Keratinocyte (primary cell): ENCODE data around the gene IVL. TPM values are rescaled to one million over a fixed set of nuclear protein-coding genes. Genes with fewer than 3 reads are reported as not detected.

ENCODE experiments used
- DNase-seq: peaks from one replicate; pipeline ENCODE4 v3.0.0-alpha.2; 2011; ENCODE audit warnings: low read depth, missing footprints, low spot score
- FAIRE-seq: peaks from 2 replicates; lab custom pipeline; 2011; peaks lifted over from hg19 to GRCh38; lab: Jason Lieb, UNC
- H2AFZ ChIP-seq: 2 replicates; pipeline ENCODE4 v1.6.0; 2012; ENCODE audit warnings: low read length, control low read depth, inconsistent platforms; ENCODE audit not compliant: control insufficient read depth
- H3K27ac ChIP-seq: 2 replicates; pipeline ENCODE4 v1.5.1; 2011; ENCODE audit warnings: low read length; ENCODE audit not compliant: control insufficient read depth, insufficient read depth
- H3K27me3 ChIP-seq: 3 replicates; pipeline ENCODE4 v1.6.0; 2011; ENCODE audit warnings: low read length; ENCODE audit not compliant: control insufficient read depth, insufficient read depth; ENCODE audit errors: extremely low read depth
- H3K36me3 ChIP-seq, 2 experiments: 2 replicates in 1 of 2; 3 replicates in 1 of 2; pipeline ENCODE4 v1.5.1; 2011; ENCODE audit warnings: low read length in 2 of 2, mild to moderate bottlenecking in 1 of 2; ENCODE audit not compliant: control insufficient read depth in 2 of 2, insufficient read depth in 2 of 2; ENCODE audit errors: extremely low read depth in 1 of 2
- H3K4me1 ChIP-seq: 3 replicates; pipeline ENCODE4 v1.5.1; 2011; ENCODE audit warnings: low read length; ENCODE audit not compliant: control insufficient read depth, insufficient read depth; ENCODE audit errors: extremely low read depth
- H3K4me2 ChIP-seq: 3 replicates; pipeline ENCODE4 v1.6.0; 2011; ENCODE audit warnings: low read depth, low read length; ENCODE audit not compliant: control insufficient read depth, insufficient read depth; ENCODE audit errors: extremely low read depth
- H3K4me3 ChIP-seq, 3 experiments: fragments of 200-600 bp in 1 of 3; sonication (generic) in 1 of 3; 2 replicates in 2 of 3; 3 replicates in 1 of 3; pipeline ENCODE4 v1.5.1; 2011 to 2016; ENCODE audit warnings: low read length in 3 of 3, mild to moderate bottlenecking in 3 of 3, control low read depth in 2 of 3, inconsistent platforms in 1 of 3, low read depth in 1 of 3, mixed read lengths in 1 of 3, mixed run types in 1 of 3, moderate library complexity in 1 of 3; ENCODE audit not compliant: control insufficient read depth in 2 of 3, insufficient read depth in 2 of 3; ENCODE audit errors: extremely low read depth in 1 of 3
- H3K79me2 ChIP-seq: 2 replicates; pipeline ENCODE4 v1.6.0; 2012; ENCODE audit warnings: low read length; ENCODE audit not compliant: control insufficient read depth, insufficient read depth
- H3K9ac ChIP-seq: 3 replicates; pipeline ENCODE4 v1.6.0; 2011; ENCODE audit warnings: low read length; ENCODE audit not compliant: control insufficient read depth, insufficient read depth; ENCODE audit errors: extremely low read depth
- H3K9me1 ChIP-seq: 3 replicates; pipeline ENCODE4 v1.6.0; 2011; ENCODE audit warnings: low read length; ENCODE audit not compliant: control insufficient read depth, insufficient read depth; ENCODE audit errors: extremely low read depth
- H3K9me3 ChIP-seq: 2 replicates; pipeline ENCODE4 v1.5.1; 2012; ENCODE audit warnings: low read depth, low read length; ENCODE audit not compliant: control insufficient read depth
- H4K20me1 ChIP-seq: 3 replicates; pipeline ENCODE4 v1.6.0; 2011; ENCODE audit warnings: low read length; ENCODE audit not compliant: control insufficient read depth, insufficient read depth; ENCODE audit errors: extremely low read depth
- EZH2 ChIP-seq: IDR thresholded peaks from one replicate; pipeline ENCODE4 v1.6.1; 2012; ENCODE audit warnings: inconsistent platforms, mild to moderate bottlenecking, low read length, moderate library complexity
- dilution Hi-C: fragments of 300-500 bp; cut with MboI; formaldehyde crosslinking; loops from one replicate; pipeline ENCODE4 v1.7.0; 2020; ENCODE audit warnings: low sequenced_read_pairs; ENCODE audit not compliant: extremely low pct_ligation_motif_present
- polyA plus RNA-seq, 5 experiments: library from polyadenylated mRNA; depleted of rRNA in 3 of 5; stranded (reverse) in 3 of 5; stranded (forward) in 1 of 5; unstranded in 1 of 5; fragments of >200 nt; gene quantifications; 1 replicate in 1 of 5; 2 replicates in 3 of 5; 3 replicates in 1 of 5; pipeline versions ENCODE4 v1.2.1 to v1.2.3, GENCODE V29; 2011 to 2012; ENCODE audit warnings: missing spikeins in 2 of 5, low read depth in 1 of 5, low replicate concordance in 1 of 5
- TF ChIP-seq, protein P1 (sequence below), 3 experiments: IDR thresholded peaks in 1 of 3; conservative IDR thresholded peaks in 1 of 3; optimal IDR thresholded peaks in 1 of 3; 2 replicates in 2 of 3; 3 replicates in 1 of 3; pipeline versions ENCODE3 to v1.5.1; 2011; ENCODE audit warnings: low read length in 3 of 3, mild to moderate bottlenecking in 3 of 3, moderate library complexity in 2 of 3, control low read depth in 1 of 3, inconsistent platforms in 1 of 3; ENCODE audit not compliant: insufficient read depth in 2 of 3; ENCODE audit errors: extremely low read depth in 1 of 3

The IVL gene
- polyA plus RNA-seq, 1 donor (not counting 4 experiments of a cell fraction or from before 2014, with no cell fraction given), result 89.2 TPM

DNA sequence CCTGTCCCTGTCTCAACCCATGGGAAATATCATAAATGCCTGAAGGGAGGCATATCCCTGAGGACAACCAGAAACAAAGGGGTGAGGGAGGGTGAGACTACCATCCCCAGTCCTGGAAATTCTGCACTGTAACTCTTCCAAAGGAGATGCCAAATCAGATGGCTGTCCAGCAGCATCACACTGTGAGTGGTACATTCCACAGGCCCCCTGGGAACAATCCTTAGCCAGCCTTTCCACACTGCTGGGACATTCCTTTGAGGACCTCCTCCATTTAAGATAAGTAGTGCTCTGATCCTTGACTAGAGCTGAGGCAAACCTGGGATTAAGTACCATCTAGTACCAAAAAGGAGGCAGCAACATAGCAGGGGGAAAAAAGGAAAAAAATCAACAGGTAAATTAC is 10.7 kb downstream of the IVL start:
- no peaks in the 10 kb centered on the region for H3K9me1 ChIP-seq
- TF ChIP-seq, protein P1, sequence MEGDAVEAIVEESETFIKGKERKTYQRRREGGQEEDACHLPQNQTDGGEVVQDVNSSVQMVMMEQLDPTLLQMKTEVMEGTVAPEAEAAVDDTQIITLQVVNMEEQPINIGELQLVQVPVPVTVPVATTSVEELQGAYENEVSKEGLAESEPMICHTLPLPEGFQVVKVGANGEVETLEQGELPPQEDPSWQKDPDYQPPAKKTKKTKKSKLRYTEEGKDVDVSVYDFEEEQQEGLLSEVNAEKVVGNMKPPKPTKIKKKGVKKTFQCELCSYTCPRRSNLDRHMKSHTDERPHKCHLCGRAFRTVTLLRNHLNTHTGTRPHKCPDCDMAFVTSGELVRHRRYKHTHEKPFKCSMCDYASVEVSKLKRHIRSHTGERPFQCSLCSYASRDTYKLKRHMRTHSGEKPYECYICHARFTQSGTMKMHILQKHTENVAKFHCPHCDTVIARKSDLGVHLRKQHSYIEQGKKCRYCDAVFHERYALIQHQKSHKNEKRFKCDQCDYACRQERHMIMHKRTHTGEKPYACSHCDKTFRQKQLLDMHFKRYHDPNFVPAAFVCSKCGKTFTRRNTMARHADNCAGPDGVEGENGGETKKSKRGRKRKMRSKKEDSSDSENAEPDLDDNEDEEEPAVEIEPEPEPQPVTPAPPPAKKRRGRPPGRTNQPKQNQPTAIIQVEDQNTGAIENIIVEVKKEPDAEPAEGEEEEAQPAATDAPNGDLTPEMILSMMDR (optimal IDR thresholded peaks at IDR 0.05 in 1 of 3, IDR thresholded peaks at IDR 0.05 in 1 of 3, conservative IDR thresholded peaks at IDR 0.05 in 1 of 3; ENCODE audit: extremely low read depth in 1 of 3, insufficient read depth in 2 of 3, low read length in 3 of 3), result no peak
- TF ChIP-seq EZH2, result no peak
- no peaks in the 10 kb centered on the region for H3K27me3 ChIP-seq
- no peak overlapping the region for H3K9ac ChIP-seq
- no peaks in the 10 kb centered on the region for H3K79me2 ChIP-seq
- H4K20me1 ChIP-seq, result no peaks in the 10 kb centered on the region
- no peak overlapping the region for H3K4me2 ChIP-seq
- no peak overlapping the region for H2AFZ ChIP-seq
- no peak overlapping the region for H3K4me3 ChIP-seq
- dilution Hi-C loops, result no loop called here
- no peak for DNase-seq
- no peaks in the 10 kb centered on the region for H3K36me3 ChIP-seq
- no peak for FAIRE-seq
- no peaks in the 10 kb centered on the region for H3K9me3 ChIP-seq
- H3K4me1 ChIP-seq, result no peaks in the 10 kb centered on the region
- no peak overlapping the region for H3K27ac ChIP-seq

GRCh38 chr1:152924191-152924590 is 15.8 kb downstream of the IVL start:
- H3K9me1 ChIP-seq, result no peaks in the 10 kb centered on the region
- dilution Hi-C loops, result no loop called here
- no peaks in the 10 kb centered on the region for H3K79me2 ChIP-seq
- no peaks in the 10 kb centered on the region for H3K4me1 ChIP-seq
- no peak overlapping the region for H3K4me2 ChIP-seq
- peak overlapping the region; percentile 4 for H2AFZ ChIP-seq
- FAIRE-seq (peak; percentile 26), DNase-seq (no peak)
- H3K27me3 ChIP-seq, result no peaks in the 10 kb centered on the region
- H3K36me3 ChIP-seq, result no peaks in the 10 kb centered on the region
- no peak overlapping the region for H3K4me3 ChIP-seq
- H3K27ac ChIP-seq, result no peak overlapping the region
- no peak for TF ChIP-seq EZH2
- TF ChIP-seq, protein P1 (optimal IDR thresholded peaks at IDR 0.05 in 1 of 3, IDR thresholded peaks at IDR 0.05 in 1 of 3, conservative IDR thresholded peaks at IDR 0.05 in 1 of 3; ENCODE audit: extremely low read depth in 1 of 3, insufficient read depth in 2 of 3, low read length in 3 of 3), result peak in 1 of 3 experiments; percentile 45
- H3K9ac ChIP-seq, result no peak overlapping the region
- no peaks in the 10 kb centered on the region for H3K9me3 ChIP-seq
- no peaks in the 10 kb centered on the region for H4K20me1 ChIP-seq
